Ramos (cell line): Measurements from ENCODE around the gene SLC39A3.
"Not testable (repeated sequence)": the region's sequence is repeated elsewhere in the genome, so short reads cannot be mapped to it uniquely, and the experiment has no call there.

Experiments
- in situ Hi-C: fragments of 300-500 bp; cut with MboI; formaldehyde crosslinking; loops from one replicate; pipeline ENCODE4 v1.14.3; 2022; ENCODE audit warnings: low sequenced_read_pairs; ENCODE audit not compliant: unreplicated experiment

SLC39A3 gene

DNA sequence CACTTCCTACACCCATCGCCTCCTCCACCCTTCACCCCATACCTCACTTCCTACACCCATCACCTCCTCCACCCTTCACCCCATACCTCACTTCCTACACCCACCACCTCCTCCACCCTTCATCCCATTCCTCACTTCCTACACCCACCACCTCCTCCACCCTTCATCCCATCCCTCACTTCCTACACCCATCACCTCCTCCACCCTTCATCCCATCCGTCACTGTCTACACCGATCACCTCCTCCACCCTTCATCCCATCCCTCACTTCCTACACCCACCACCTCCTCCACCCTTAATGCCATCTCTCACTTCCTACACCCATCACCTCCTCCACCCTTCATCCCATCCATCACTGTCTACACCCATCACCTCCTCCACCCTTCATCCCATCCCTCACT is 26.6 kb downstream of the SLC39A3 start:
- in situ Hi-C loops: not testable (repeated sequence)

DNA sequence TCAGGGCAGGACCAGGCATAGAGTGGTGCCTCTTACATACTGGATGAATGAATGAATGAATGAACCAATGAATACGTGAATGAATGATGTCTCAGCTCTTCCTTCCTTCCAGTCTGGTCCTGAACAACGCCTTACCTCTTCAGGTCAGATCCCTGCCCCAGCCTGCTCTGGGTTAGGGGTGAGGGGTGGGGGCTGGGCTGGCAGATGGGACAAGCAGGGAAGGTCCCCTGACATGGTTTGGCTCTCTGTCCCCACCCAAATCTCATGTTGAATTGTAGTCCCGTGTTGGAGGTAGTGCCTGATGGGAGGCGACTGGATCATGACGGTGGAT is 28.0 kb downstream of the SLC39A3 start:
- in situ Hi-C loops: no loop called here

DNA sequence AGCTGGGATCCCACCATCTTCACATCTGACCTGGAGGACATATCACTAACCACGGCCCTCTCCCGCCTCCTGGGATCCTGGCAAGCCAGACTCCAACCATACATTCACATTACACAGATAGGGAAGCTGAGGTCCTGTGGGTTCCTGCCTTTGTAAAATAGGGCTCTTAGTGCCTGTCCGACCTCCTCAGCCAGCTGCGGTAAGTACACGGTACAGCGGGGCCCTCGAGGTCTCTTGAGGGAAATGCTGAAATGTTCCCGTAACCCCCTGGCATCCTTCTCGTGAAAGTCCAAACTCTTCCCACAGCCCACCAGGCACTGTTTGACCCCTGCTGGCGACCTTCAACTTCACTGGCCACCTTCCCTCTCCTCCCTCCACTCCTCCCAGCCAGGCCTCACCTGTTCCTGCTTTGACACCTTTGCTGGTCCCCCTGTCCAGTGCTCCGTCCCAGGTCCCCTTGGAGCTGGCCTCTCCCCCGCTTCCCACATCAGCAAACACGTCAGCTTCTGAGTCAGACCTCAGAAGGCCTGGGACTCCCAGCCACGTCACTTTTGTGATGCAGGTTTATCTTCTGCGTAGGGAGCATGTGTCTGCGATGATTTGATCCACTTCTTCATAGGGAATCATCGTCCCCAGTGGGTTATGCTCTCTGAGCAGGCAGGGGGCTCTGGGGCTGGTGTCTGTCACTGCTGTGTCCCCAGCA is 28.5 kb downstream of the SLC39A3 start:
- in situ Hi-C loops: no loop called here

DNA sequence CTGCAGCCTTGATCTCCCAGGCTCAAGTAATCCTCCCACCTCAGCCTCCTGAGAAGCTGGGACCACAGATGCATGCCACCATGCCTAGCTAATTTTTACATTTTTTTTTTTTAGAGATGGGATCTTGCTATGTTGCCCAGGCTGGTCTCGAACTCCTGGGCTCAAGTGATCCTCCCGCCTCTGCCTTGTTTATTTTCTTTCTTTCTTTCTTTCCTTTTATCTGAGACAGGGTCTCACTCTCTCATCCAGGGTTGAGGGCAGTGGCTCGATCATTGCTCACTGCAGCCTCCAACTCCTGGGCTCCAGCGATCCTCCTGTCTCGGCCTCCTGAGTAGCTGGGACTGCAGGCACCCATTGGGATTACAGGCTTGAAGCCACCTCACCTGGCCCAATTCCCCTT is 33.6 kb downstream of the SLC39A3 start:
- in situ Hi-C loops: no loop called here

DNA sequence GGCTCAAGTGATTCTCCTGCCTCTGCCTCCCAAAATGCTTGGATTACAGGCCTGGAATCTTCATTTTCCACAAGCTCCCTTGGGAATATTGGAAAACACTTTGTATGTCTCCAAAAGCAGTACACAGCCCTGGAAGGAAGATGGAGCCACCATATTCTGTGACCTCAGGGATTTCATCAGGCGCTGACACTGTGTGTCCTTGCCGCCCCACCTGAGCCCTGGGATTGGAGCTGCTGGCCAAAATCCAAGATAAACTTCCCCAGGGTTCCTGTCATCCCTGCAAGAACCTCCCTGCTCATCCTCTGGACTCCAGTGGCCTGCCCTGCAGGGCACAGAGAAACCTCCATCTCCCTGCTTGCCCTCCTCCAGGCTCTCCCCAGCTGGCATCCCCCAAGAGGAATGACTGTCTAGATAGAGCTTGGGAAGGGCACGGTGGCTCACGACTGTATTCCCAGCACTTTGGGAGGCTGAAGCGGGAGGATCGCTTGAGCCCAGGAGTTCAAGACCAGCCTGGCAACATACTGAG is 36.1 kb downstream of the SLC39A3 start:
- in situ Hi-C loops: no loop called here

DNA sequence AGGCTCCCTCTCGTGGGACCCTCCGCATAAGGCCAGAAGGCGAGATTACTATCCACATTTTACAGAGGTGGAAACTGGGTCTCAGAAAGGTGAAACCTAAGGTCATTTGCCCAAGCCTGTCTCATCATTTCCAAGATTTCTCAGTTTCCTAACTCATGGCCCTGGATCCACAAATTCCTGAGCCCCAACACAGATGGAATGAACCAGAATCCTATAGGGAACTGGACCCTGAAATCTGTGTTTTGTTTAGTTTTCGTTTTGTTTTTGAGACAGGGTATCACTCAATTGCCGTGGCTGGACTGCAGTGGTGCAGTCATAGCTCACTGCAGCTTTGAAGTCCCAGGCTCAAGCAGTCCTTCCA is 36.8 kb downstream of the SLC39A3 start:
- in situ Hi-C loops: no loop called here

DNA sequence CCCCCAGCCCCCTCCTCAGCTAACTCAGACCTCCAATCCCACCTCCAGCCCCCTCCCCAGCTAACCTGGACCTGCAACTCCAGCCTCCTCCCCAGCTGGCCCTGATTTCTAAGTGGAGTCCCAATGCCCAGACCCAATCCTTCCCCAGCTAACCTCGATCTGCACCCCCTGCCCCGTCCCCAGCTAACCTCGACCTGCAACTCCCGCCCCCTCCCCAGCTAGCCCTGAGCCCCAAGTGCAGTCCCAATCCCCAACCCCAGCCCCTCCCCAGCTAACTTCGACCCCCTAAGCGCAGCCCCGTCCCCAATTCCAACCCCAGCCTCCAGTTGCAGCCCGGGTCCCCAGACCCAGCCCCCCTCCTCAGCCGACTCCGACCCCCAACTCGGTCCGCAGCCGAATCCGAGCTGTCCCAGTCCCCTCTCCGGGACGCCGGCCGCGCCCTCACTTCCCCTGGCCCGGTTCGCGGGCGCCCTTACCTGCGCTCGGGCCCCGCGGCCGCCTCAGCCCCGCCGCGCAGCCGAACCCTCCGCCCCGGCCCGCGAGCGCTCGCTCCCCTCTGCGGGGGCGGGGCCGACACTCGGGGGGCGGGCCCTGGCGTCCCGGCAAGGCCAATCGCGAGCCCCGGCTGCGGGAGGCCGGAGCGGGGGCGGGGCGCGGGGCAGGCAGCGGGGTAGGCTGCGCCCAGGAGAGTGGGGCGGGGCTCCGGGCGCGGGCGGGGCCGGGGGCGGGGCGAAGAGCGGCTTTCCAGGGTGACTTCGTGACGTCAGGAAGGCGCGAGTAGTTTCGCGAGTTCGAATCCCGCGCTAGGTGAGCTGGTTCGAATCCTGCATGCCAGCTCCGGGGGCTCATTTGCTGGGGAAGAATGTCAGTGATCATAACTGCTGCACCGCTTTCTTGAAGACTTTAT is 37.4 kb downstream of the SLC39A3 start, which contains the start of gene GNG7:
GNG7 (minus strand) TSS at position 525 of the 907 bp plus-strand sequence. CDS start 182,006 bp downstream, outside the sequence.
- in situ Hi-C loops: no loop called here

DNA sequence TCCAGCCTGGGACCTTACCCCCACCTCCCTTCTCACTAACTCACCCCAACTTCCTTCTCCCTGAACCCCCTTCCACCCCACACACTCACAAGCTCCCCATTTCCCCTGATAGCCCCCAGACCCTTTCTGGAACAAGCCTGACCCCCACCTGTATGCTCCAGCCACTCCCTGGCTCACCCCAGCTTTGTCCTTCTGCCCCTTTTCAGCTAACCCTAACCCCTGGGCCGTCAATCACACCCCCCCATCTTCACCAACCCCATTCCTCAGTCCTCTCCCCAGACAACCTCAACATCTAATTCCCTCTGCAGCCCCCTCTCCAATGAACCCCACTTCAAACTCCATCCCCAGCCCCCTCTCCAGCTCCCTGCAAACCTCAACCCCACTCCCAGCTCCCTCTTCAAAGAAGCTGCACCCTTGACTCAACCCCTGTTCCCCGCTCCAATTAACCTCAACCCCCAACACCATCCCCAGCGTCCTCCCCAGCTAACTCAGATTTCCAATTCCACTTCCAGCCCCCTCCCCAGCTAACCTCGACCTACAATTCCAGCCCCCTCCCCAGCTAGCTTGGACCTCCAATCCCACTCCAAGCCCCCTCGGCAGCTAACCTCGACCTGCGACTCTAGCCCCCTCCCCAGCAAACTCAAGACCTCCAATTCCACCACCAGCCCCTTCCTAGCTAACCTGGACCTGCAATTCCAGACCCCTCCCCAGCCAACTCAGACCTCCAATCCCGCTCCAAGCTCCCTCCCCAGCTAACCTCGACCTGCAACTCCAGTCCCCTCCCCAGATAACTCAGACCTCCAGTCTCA is 38.3 kb downstream of the SLC39A3 start:
- in situ Hi-C loops: no loop called here

DNA sequence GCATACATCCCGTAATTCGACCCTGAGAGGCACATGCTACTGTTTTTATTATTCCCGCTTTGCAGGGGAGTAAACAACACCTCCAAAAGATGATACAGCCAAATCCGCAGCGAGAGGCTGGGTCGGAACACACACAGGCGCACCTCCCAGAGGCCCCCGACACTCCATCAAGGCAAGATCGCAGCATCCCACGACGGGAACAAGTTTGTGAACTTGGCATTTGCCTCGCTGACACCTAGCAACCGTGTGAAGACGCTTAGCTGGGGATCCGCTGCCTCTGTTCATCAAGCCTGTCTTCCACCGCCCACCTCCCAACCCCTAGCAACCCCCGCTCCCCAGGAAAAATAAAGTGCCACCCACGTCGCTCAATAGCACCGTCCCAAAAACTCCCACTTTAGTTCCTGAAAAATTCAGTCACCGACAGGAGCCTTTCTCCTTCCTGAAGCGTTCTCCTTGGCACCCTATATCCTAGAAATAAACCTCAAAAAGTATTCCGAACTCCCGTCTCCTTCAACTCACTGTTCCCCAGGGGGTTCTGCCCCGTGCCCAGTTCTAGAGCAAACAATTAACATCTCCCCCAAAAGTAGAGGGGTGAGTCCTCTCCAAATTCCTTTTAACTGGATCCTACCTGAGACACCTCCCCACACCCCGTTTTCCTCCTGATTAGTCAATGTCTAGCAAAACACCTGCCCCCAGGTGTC is 39.0 kb downstream of the SLC39A3 start:
- in situ Hi-C loops: no loop called here

DNA sequence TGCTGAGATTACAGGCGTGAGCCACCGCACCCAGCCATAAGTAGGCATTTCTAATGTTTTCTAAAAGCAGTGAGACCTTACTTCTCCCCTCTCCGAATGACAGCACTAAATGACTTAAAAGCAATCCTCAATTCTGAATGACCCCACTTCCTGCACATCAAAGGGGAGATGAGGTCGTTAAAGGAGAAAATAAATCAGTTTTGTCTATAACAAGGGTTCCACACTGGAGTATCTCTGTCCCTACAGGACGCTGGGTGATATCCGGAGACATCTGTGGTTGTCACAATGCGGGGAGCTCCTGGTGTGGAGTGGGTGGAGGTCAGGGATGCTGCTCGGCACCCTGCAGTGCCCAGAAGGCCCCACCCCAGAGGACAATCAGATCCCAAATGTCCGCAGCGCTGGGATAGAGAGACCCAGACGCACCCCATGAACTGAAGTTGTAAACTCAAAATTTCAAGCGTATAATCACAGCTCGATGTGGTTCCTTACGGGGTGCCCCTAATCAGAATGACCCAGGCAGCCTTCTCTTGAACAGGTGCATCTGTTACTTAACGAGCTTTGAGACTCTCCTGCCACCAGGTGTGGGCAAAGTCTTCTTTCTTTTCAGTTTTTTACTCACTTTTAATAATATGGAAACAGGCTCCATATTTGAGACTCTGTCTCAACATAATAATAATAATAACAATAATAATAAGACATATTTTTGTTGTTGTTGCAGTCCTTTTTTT is 40.2 kb downstream of the SLC39A3 start:
- in situ Hi-C loops: no loop called here

DNA sequence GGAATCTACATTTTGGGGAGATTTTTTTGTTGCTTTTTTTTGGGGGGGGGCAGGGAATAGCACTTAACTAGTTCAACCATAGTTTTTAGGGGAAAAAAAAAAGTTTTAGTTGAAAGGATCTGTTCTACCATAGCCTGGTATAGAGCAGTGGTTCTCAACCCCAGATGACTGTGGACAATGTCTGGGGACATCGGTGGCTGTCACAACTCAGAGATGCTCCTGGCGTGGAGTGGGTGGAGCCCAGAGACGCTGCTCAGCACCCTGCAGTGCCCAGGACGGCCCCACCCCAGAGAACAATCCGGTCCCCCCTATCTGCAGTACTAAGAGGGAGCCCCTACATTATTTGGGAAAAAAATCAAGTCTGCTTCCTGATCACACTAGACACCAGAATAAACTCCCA is 45.6 kb downstream of the SLC39A3 start:
- in situ Hi-C loops: no loop called here

DNA sequence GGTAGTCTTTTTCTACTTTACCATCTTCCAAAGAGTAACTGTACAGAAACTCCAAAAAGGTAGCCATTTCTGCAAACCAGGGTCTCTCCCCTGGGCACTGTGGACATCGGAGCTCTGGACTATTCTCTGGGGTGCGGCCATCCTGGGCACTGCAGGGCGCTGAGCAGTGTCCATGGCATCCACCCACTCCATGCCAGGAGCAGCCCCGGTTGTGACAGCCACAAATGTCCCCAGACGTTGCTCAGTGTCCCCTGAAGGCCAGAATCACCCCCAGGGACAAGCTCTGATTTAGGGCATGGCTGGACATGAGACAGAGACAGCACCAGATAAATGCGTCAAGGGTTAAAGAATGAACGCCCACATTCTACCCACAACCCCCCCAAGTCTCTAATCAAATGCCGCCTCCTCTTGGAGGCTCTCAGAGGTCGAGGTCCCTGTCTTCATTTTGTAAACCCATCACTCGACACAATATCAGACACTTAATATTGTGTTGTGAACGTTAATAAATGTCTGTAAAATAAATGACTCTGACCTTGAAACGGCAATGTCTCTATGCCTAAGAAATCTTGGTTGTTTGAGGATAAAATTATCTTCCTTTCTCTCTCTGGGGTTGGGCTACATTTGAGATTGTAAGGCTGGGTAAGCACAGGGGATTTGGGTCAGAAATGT is 46.2 kb downstream of the SLC39A3 start:
- in situ Hi-C loops: no loop called here

DNA sequence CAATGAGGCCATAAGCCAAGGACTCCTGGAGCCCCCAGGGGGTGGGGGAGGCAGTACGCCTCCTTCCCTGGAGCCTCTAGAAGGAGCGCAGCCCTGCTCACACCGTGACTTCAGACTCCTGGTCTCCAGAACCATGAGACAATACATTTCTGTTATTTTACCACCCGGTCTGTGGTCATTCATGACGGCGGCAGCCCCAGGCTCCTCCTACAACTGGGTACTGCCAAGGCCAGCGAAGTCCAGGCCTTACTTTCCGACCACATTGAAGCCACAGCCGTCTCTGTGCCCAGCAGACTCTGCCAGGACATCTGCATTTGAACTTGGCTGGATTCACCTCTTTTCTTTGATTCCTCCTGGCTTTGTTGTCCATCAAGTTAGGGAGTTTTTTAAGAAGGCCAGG is 47.9 kb downstream of the SLC39A3 start:
- in situ Hi-C loops: no loop called here

DNA sequence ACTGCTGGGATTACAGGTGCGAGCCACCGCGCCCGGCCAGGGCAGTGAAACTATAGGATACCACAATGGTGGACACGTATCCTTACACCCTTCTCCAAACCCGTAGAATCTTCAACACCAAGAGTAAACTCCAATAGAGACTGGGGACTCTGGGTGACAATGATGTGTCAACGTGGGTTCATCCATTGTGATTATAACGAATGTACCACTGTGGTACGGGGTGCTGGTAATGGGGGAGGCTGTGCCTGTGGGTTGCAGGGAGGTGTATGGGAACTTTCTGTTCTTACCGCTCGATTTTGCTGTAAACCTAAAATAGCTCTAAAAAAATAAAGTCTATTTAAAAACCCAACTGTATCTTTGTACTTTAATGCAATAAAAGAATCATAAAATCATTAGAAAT is 49.0 kb downstream of the SLC39A3 start:
- in situ Hi-C loops: no loop called here

DNA sequence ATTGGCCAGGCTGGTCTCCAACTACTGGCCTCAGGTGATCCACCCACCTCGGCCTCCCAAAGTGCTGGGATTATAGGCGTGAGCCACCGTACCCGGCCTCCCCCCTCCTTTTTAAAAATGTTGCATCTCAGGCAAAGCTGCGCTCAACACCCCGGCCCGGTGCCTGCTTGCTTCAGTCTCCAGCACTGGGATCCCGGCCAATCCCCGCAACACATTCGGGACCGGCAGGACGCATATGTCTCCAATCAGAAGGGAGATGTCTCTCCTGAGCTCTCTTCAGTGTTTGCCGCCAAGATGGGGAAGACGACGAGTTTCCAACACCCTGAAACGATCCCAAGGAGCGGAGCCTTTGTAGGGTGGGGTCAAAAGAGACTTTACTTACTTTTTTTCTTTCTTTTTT is 53.5 kb downstream of the SLC39A3 start:
- in situ Hi-C loops: no loop called here

DNA sequence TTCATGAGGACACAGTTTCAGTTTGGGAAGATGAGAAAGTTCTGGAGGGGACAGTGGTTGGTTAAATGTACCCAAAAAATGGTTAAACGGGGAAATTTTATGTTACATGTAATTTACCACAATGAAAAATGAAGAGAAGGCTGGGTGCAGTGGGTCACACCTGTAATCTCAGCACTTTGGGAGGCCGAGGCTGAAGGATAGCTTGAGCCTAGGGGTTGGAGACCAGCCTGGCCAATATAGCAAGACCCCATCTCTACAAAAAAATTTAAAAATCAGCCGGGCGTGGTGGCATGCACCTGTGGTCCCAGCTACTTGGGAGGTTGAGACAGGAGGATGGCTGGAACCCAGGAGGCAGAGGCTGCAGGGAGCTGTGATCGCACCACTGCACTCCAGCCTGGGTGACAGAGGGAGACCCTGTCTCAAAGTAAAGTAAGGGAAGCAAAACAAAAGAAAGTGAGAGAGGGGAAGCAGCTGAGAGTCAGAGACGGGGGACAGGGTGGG is 54.6 kb downstream of the SLC39A3 start:
- in situ Hi-C loops: no loop called here

DNA sequence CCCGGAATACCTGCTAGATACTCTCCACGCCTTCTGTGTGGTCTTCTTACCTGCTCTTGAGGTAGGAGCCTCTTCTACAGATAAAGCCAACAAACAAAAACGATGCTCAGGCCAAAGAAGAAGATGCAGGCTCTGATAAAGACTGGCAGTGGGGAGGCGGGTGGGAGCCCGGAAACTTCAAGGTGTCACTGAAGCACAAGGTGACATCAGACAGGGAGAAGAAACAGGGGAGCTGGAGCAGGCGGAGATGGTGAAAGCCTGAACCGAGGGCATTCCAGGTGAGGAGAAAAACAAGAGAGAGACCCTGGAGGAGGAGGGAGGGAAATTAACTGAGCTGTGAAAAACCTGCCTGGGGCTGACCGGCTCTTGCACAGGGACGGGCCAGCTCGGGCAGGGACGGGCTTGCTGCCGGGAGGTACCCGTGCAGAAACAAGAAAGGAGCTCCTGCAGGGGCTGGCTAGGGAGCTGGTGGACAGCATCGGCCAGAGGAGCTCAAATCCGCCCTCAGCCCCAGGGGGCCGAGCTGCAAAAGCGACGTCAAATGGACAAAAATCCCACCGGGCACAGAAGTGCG is 56.3 kb downstream of the SLC39A3 start:
- in situ Hi-C loops: no loop called here
